ENCODE results near the gene DDN.

DNA sequence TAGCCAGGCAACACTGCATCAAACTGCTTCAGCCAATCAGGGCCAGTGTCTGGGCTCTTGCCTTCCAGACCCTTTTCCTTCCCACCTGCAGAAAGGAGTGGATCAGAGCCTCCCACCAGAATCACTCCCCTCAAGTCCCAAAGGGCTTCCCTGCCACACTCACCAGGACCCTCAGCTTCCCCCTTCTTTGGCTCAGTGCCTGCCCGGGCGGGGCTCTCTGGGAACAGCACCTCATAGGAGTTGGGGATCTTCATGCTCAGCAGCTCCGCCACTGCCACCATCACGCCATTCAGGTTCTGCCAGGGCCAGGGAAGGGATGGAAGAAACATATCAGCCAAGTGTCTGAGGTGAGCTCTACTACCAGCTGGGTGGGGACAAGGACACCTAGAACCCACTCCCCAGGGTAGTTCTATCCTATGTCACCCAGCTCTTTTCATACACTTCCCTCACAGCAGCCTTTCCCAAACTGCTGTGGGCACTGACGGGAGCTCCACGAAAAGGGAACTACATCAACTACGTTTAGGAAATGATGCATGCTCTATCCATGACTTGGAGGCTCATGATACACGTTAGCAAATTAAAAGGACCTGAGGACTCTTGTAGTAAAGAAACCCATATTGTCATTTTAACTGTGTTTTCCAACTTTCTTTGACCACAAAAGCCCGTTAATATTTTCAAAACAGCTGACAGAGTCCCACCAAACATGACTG is 28.8 kb upstream of the DDN start:
- TF ChIP-seq POLR2A (IDR thresholded peaks at IDR 0.05): no peak
- TF ChIP-seq, protein P1, sequence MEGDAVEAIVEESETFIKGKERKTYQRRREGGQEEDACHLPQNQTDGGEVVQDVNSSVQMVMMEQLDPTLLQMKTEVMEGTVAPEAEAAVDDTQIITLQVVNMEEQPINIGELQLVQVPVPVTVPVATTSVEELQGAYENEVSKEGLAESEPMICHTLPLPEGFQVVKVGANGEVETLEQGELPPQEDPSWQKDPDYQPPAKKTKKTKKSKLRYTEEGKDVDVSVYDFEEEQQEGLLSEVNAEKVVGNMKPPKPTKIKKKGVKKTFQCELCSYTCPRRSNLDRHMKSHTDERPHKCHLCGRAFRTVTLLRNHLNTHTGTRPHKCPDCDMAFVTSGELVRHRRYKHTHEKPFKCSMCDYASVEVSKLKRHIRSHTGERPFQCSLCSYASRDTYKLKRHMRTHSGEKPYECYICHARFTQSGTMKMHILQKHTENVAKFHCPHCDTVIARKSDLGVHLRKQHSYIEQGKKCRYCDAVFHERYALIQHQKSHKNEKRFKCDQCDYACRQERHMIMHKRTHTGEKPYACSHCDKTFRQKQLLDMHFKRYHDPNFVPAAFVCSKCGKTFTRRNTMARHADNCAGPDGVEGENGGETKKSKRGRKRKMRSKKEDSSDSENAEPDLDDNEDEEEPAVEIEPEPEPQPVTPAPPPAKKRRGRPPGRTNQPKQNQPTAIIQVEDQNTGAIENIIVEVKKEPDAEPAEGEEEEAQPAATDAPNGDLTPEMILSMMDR (IDR thresholded peaks at IDR 0.05): no peak

Measured in body of pancreas (tissue), 4 donors.